GM23338 (cell line): Measurements from ENCODE around the gene PLEKHG5.

Source experiments
- EZH2 ChIP-seq: fragments of 200-600 bp; sonication (generic); IDR thresholded peaks from one replicate; pipeline ENCODE4 v1.8.0; 2017; ENCODE audit warnings: antibody characterized with exemption, mild to moderate bottlenecking, low read depth; ENCODE audit not compliant: unreplicated experiment
- EZH2phosphoT487 ChIP-seq: fragments of 200-600 bp; sonication (generic); IDR thresholded peaks from one replicate; pipeline ENCODE4 v1.8.1; 2018; ENCODE audit warnings: antibody characterized with exemption; ENCODE audit not compliant: unreplicated experiment
- JUNB ChIP-seq: IDR thresholded peaks from one replicate; pipeline ENCODE4 v1.6.1; 2016; ENCODE audit warnings: antibody characterized with exemption; ENCODE audit not compliant: unreplicated experiment
- POLR2AphosphoS5 ChIP-seq: IDR thresholded peaks from 2 replicates; pipeline ENCODE4 v1.6.1; 2016; ENCODE audit warnings: antibody characterized with exemption, low read depth
- TF ChIP-seq, protein P1 (sequence below), 2 experiments: fragments of 200-600 bp in 1 of 2; sonication (generic) in 1 of 2; conservative IDR thresholded peaks; 2 replicates each; pipeline versions ENCODE4 v1.5.1 to v1.6.1; 2016 to 2017; ENCODE audit warnings: antibody characterized with exemption in 2 of 2, low read depth in 2 of 2, mild to moderate bottlenecking in 2 of 2, moderate library complexity in 1 of 2
- TF ChIP-seq, protein P2 (sequence below): IDR thresholded peaks from one replicate; pipeline ENCODE4 v1.6.1; 2018; ENCODE audit warnings: antibody characterized with exemption; ENCODE audit not compliant: unreplicated experiment

DNA sequence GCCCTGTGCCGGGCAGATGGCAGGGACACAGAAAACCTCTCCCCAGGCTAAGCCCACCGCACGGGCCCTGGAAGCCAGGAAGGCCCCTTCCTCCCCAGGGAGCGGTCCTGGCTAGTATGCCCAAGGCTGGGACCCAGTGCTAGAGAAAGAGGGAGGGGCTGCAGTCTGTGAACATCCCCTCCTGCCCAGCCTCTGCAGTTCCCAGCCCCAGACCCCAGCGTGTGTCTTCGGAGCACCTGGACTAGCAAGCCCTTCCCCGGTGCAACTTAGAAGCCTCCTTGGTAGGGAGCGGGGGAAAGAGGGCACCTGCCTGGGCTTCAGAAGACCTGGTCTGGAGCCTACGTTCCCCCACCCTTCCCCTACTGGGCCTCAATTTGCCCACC, 2.1 kb downstream of the PLEKHG5 start:
- no peak for TF ChIP-seq POLR2AphosphoS5
- TF ChIP-seq, protein P1, sequence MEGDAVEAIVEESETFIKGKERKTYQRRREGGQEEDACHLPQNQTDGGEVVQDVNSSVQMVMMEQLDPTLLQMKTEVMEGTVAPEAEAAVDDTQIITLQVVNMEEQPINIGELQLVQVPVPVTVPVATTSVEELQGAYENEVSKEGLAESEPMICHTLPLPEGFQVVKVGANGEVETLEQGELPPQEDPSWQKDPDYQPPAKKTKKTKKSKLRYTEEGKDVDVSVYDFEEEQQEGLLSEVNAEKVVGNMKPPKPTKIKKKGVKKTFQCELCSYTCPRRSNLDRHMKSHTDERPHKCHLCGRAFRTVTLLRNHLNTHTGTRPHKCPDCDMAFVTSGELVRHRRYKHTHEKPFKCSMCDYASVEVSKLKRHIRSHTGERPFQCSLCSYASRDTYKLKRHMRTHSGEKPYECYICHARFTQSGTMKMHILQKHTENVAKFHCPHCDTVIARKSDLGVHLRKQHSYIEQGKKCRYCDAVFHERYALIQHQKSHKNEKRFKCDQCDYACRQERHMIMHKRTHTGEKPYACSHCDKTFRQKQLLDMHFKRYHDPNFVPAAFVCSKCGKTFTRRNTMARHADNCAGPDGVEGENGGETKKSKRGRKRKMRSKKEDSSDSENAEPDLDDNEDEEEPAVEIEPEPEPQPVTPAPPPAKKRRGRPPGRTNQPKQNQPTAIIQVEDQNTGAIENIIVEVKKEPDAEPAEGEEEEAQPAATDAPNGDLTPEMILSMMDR (conservative IDR thresholded peaks at IDR 0.05; ENCODE audit: low read depth in 2 of 2): no peak
- no peak for TF ChIP-seq EZH2
- TF ChIP-seq JUNB: no peak
- TF ChIP-seq, protein P2, sequence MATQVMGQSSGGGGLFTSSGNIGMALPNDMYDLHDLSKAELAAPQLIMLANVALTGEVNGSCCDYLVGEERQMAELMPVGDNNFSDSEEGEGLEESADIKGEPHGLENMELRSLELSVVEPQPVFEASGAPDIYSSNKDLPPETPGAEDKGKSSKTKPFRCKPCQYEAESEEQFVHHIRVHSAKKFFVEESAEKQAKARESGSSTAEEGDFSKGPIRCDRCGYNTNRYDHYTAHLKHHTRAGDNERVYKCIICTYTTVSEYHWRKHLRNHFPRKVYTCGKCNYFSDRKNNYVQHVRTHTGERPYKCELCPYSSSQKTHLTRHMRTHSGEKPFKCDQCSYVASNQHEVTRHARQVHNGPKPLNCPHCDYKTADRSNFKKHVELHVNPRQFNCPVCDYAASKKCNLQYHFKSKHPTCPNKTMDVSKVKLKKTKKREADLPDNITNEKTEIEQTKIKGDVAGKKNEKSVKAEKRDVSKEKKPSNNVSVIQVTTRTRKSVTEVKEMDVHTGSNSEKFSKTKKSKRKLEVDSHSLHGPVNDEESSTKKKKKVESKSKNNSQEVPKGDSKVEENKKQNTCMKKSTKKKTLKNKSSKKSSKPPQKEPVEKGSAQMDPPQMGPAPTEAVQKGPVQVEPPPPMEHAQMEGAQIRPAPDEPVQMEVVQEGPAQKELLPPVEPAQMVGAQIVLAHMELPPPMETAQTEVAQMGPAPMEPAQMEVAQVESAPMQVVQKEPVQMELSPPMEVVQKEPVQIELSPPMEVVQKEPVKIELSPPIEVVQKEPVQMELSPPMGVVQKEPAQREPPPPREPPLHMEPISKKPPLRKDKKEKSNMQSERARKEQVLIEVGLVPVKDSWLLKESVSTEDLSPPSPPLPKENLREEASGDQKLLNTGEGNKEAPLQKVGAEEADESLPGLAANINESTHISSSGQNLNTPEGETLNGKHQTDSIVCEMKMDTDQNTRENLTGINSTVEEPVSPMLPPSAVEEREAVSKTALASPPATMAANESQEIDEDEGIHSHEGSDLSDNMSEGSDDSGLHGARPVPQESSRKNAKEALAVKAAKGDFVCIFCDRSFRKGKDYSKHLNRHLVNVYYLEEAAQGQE: no peak
- TF ChIP-seq EZH2phosphoT487: no peak
